ENCODE measurements around the gene KCNH6. TPM values are rescaled to one million over a fixed set of nuclear protein-coding genes. Genes with fewer than 3 reads are reported as not detected.

Gene KCNH6
- total and polyA plus RNA-seq, 9 of the 15 experiments (the other 6 are each of a cell fraction or from before 2014, with no cell fraction given) = not detected

- Histone ChIP-seq H3K4me2 (ENCODE audit: insufficient read depth, low read length) (no peak overlapping the region; the same call in 1 of the 2 replicates), H3K4me1 (replicated peaks in 1 of 2; ENCODE audit: control insufficient read depth in 2 of 2, insufficient read depth in 2 of 2, low read length in 2 of 2) (peaks cover 27 to 40% of the 10 kb centered on the region in 2 experiments), H3K9ac (ENCODE audit: insufficient read depth in 1 of 2, low read depth in 2 of 2, low read length in 2 of 2) (peak overlapping the region in 1 of 2 experiments; percentile 68; a peak in 1 of 4 replicates), H4K20me1 (replicated peaks; ENCODE audit: control insufficient read depth, insufficient read depth, low read length) (no peaks in the 10 kb centered on the region), H3K27ac (ENCODE audit: extremely low read depth, low read depth, low read length) (no peak overlapping the region), H2AFZ (ENCODE audit: low read depth, low read length) (peak overlapping the region; percentile 25; the same call in 1 of the 2 replicates), H3K9me3 (replicated peaks; ENCODE audit: control insufficient read depth, insufficient read depth, low read depth, low read length) (no peaks in the 10 kb centered on the region), H3K79me2 (ENCODE audit: control insufficient read depth, insufficient read depth, low read length) (no peaks in the 10 kb centered on the region), H3K9me1 (ENCODE audit: control insufficient read depth, insufficient read depth, low read length) (no peaks in the 10 kb centered on the region), H3K36me3 (ENCODE audit: control insufficient read depth, insufficient read depth, low read length) (no peaks in the 10 kb centered on the region), H3K27me3 (ENCODE audit: control insufficient read depth in 2 of 2, insufficient read depth in 2 of 2, low read length in 2 of 2) (no peaks in the 10 kb centered on the region), H3K4me3 (no peak overlapping the region)
- FAIRE-seq = peak; percentile 74
- peak in 2 of 4 experiments; percentile 29 to 46 for DNase-seq (ENCODE audit: extremely low read depth in 1 of 4, low spot score in 3 of 4)
- CTCF ChIA-PET (ENCODE audit: low intra/inter-chr PET ratio) = no interaction called here
- in situ Hi-C loops (cut with MboI) (loop anchor here (5.0 kb wide), 1 partner anchor 53 kb away; no protein-coding TSS in a partner anchor), intact Hi-C loops (cut with micrococcal nuclease) (no loop called here)
- POLR2A ChIA-PET = no interaction called here
- ATAC-seq = no peak
- no TSS peak for BruUV-seq (replicated peaks)
- WGBS (ENCODE audit: insufficient coverage, low coverage, missing lambda C conversion rate) = 58% methylated on average over 20 of the region's 28 CpGs
- TF ChIP-seq CBFA2T2 (conservative IDR thresholded peaks at IDR 0.05) (0 out of 2 replicates have a peak, but pooled peaks have one; percentile 8), EGR1 (conservative IDR thresholded peaks at IDR 0.05) (peak; percentile 57), ZNF12 (CRISPR knock-in tag; IDR thresholded peaks at IDR 0.05) (no peak), ZNF584 (CRISPR knock-in tag; IDR thresholded peaks at IDR 0.05; ENCODE audit: low read depth) (no peak), CBFB (CRISPR knock-in tag; IDR thresholded peaks at IDR 0.05) (0 out of 2 replicates have a peak, but pooled peaks have one; percentile 24), ZBTB33 (CRISPR knock-in tag; IDR thresholded peaks at IDR 0.05) (peak; percentile 79), MECOM (CRISPR knock-in tag; IDR thresholded peaks at IDR 0.05) (no peak), ETS1 (conservative IDR thresholded peaks at IDR 0.05; ENCODE audit: control insufficient read depth, low read depth, low read length) (no peak), MAX (CRISPR knock-in tag; IDR thresholded peaks at IDR 0.05) (0 out of 2 replicates have a peak, but pooled peaks have one; percentile 24), GABPA (tag; conservative IDR thresholded peaks at IDR 0.05; ENCODE audit: low read depth) (no peak), BHLHE40 (IDR thresholded peaks at IDR 0.05; ENCODE audit: low read length) (0 out of 2 replicates have a peak, but pooled peaks have one; percentile 8)
These were observed 47.4 kb upstream of the KCNH6 start for GRCh38 chr17:63475491-63476412.
